HAP-1 (cell line): ENCODE data around the gene DIS3L2.

ENCODE experiments used
- DNase-seq, 2 experiments: peaks; one replicate each; pipeline ENCODE4 v3.0.0-alpha.2; 2016 to 2020; ENCODE audit warnings: low spot score in 2 of 2
- H3K27me3 ChIP-seq: fragments of 250-450 bp; sonication (Bioruptor Pico); 2 replicates; pipeline ENCODE4 v1.5.1; 2020; ENCODE audit warnings: low read depth, mild to moderate bottlenecking, moderate library complexity
- H3K36me3 ChIP-seq: fragments of 250-450 bp; sonication (Bioruptor Pico); replicated peaks from 2 replicates; pipeline ENCODE4 v1.5.1; 2020; ENCODE audit warnings: mild to moderate bottlenecking
- H3K4me1 ChIP-seq: fragments of 250-450 bp; sonication (Bioruptor Pico); 2 replicates; pipeline ENCODE4 v1.5.1; 2020; ENCODE audit warnings: mild to moderate bottlenecking
- H3K4me3 ChIP-seq: fragments of 250-450 bp; sonication (Bioruptor Pico); 2 replicates; pipeline ENCODE4 v1.5.1; 2020; ENCODE audit warnings: mild to moderate bottlenecking, moderate library complexity
- H3K9me3 ChIP-seq: fragments of 250-450 bp; sonication (Bioruptor Pico); 2 replicates; pipeline ENCODE4 v1.5.1; 2020; ENCODE audit warnings: mild to moderate bottlenecking, moderate library complexity
- in situ Hi-C: fragments of 300-500 bp; cut with MboI; formaldehyde crosslinking; loops from 3 replicates; pipeline ENCODE4 v1.14.3; 2020; ENCODE audit warnings: low sequenced_read_pairs, inconsistent platforms, mixed read lengths

DIS3L2 gene

GRCh38 chr2:232276084-232276732, 314.7 kb downstream of the DIS3L2 start:
- no peak for DNase-seq
- no peaks in the 10 kb centered on the region for H3K36me3 ChIP-seq
- in situ Hi-C loops = no loop called here

GRCh38 chr2:232276733-232277313, 315.3 kb downstream of the DIS3L2 start:
- no peaks in the 10 kb centered on the region for H3K27me3 ChIP-seq
- DNase-seq = no peak
- in situ Hi-C loops = no loop called here
- H3K9me3 ChIP-seq = no peaks in the 10 kb centered on the region
- H3K4me3 ChIP-seq = no peak overlapping the region
- H3K36me3 ChIP-seq = no peaks in the 10 kb centered on the region
- no peaks in the 10 kb centered on the region for H3K4me1 ChIP-seq

More at GRCh38 chr2:232276084-232276732, 314.7 kb downstream of the DIS3L2 start:
- Histone ChIP-seq H3K27me3 (no peaks in the 10 kb centered on the region), H3K4me1 (no peaks in the 10 kb centered on the region), H3K9me3 (no peaks in the 10 kb centered on the region), H3K4me3 (no peak overlapping the region)

- H3K9me3 ChIP-seq = no peaks in the 10 kb centered on the region
- in situ Hi-C loops = no loop called here
- no peak overlapping the region for H3K4me3 ChIP-seq
- H3K27me3 ChIP-seq = no peaks in the 10 kb centered on the region
- no peak for DNase-seq
- H3K36me3 ChIP-seq = no peaks in the 10 kb centered on the region
- H3K4me1 ChIP-seq = no peaks in the 10 kb centered on the region
These were observed 317.0 kb downstream of the DIS3L2 start for GRCh38 chr2:232278534-232278933.

GRCh38 chr2:232280341-232280740, 318.8 kb downstream of the DIS3L2 start:
- in situ Hi-C loops = no loop called here
- DNase-seq = no peak

GRCh38 chr2:232281858-232282507, 320.5 kb downstream of the DIS3L2 start:
- Histone ChIP-seq H3K36me3 (no peaks in the 10 kb centered on the region), H3K4me3 (no peak overlapping the region), H3K4me1 (no peaks in the 10 kb centered on the region), H3K27me3 (no peaks in the 10 kb centered on the region), H3K9me3 (no peaks in the 10 kb centered on the region)
- no peak for DNase-seq
- in situ Hi-C loops = no loop called here

More at GRCh38 chr2:232280341-232280740, 318.8 kb downstream of the DIS3L2 start:
- H3K27me3 ChIP-seq = no peaks in the 10 kb centered on the region
- H3K36me3 ChIP-seq = no peaks in the 10 kb centered on the region
- H3K9me3 ChIP-seq = no peaks in the 10 kb centered on the region
- no peaks in the 10 kb centered on the region for H3K4me1 ChIP-seq
- no peak overlapping the region for H3K4me3 ChIP-seq

- Histone ChIP-seq H3K36me3 (no peaks in the 10 kb centered on the region), H3K27me3 (no peaks in the 10 kb centered on the region), H3K4me3 (no peak overlapping the region), H3K9me3 (no peaks in the 10 kb centered on the region), H3K4me1 (no peaks in the 10 kb centered on the region)
- in situ Hi-C loops = no loop called here
- DNase-seq = no peak
These were observed 321.1 kb downstream of the DIS3L2 start for GRCh38 chr2:232282508-232283055.

GRCh38 chr2:232286001-232286868, 324.7 kb downstream of the DIS3L2 start:
- Histone ChIP-seq H3K9me3 (no peaks in the 10 kb centered on the region), H3K27me3 (no peaks in the 10 kb centered on the region), H3K4me3 (no peak overlapping the region), H3K36me3 (no peaks in the 10 kb centered on the region), H3K4me1 (no peaks in the 10 kb centered on the region)
- in situ Hi-C loops = no loop called here
- DNase-seq = no peak

GRCh38 chr2:232287316-232287715, 325.8 kb downstream of the DIS3L2 start:
- H3K4me1 ChIP-seq = no peaks in the 10 kb centered on the region
- no peak overlapping the region for H3K4me3 ChIP-seq
- H3K36me3 ChIP-seq = no peaks in the 10 kb centered on the region
- DNase-seq = no peak
- H3K27me3 ChIP-seq = no peaks in the 10 kb centered on the region
- in situ Hi-C loops = no loop called here
- no peaks in the 10 kb centered on the region for H3K9me3 ChIP-seq

- in situ Hi-C loops = no loop called here
- Histone ChIP-seq H3K9me3 (no peaks in the 10 kb centered on the region), H3K4me1 (no peaks in the 10 kb centered on the region), H3K36me3 (no peaks in the 10 kb centered on the region), H3K27me3 (no peaks in the 10 kb centered on the region), H3K4me3 (no peak overlapping the region)
- no peak for DNase-seq
These were observed 327.0 kb downstream of the DIS3L2 start for GRCh38 chr2:232288489-232289030.

GRCh38 chr2:232290668-232291067, 329.2 kb downstream of the DIS3L2 start:
- DNase-seq = no peak
- Histone ChIP-seq H3K36me3 (no peaks in the 10 kb centered on the region), H3K4me3 (no peak overlapping the region), H3K27me3 (no peaks in the 10 kb centered on the region), H3K4me1 (no peaks in the 10 kb centered on the region), H3K9me3 (no peaks in the 10 kb centered on the region)
- in situ Hi-C loops = no loop called here

GRCh38 chr2:232291343-232291742, 329.8 kb downstream of the DIS3L2 start:
- DNase-seq = no peak
- in situ Hi-C loops = no loop called here
- no peaks in the 10 kb centered on the region for H3K9me3 ChIP-seq

GRCh38 chr2:232292395-232293154, 331.1 kb downstream of the DIS3L2 start:
- no peaks in the 10 kb centered on the region for H3K27me3 ChIP-seq
- H3K4me1 ChIP-seq = no peaks in the 10 kb centered on the region
- no peak overlapping the region for H3K4me3 ChIP-seq
- no peaks in the 10 kb centered on the region for H3K9me3 ChIP-seq
- DNase-seq = peak; percentile 52 to 79
- H3K36me3 ChIP-seq = no peaks in the 10 kb centered on the region
- in situ Hi-C loops = no loop called here

More at GRCh38 chr2:232291343-232291742, 329.8 kb downstream of the DIS3L2 start:
- H3K4me3 ChIP-seq = no peak overlapping the region
- no peaks in the 10 kb centered on the region for H3K4me1 ChIP-seq
- no peaks in the 10 kb centered on the region for H3K27me3 ChIP-seq
- no peaks in the 10 kb centered on the region for H3K36me3 ChIP-seq

- Histone ChIP-seq H3K36me3 (no peaks in the 10 kb centered on the region), H3K4me1 (no peaks in the 10 kb centered on the region), H3K9me3 (no peaks in the 10 kb centered on the region), H3K27me3 (no peaks in the 10 kb centered on the region), H3K4me3 (no peak overlapping the region)
- in situ Hi-C loops = no loop called here
- no peak for DNase-seq
These were observed 331.7 kb downstream of the DIS3L2 start for GRCh38 chr2:232293191-232293590.
